ENCODE results near the gene GPRC5C. TPM values are rescaled to one million over a fixed set of nuclear protein-coding genes. Genes with fewer than 3 reads are reported as not detected.
A peak's percentile ranks its signal among the peaks of the same experiment; 100 is the strongest.

The GPRC5C gene
- total and polyA plus RNA-seq, 2 donors (not counting 1 experiment from before 2014, with no cell fraction given) = 0.66 to 1.1 TPM

GRCh38 chr17:74457146-74457819, 25.4 kb downstream of the GPRC5C start:
- Histone ChIP-seq H3K27ac (ENCODE audit: low read length in 2 of 2) (no peak overlapping the region), H3K36me3 (replicated peaks in 1 of 2; ENCODE audit: control extremely low read depth in 1 of 2, control insufficient read depth in 1 of 2, extremely low read depth in 1 of 2, insufficient read depth in 2 of 2, low read length in 1 of 2) (no peaks in the 10 kb centered on the region), H3K4me2 (replicated peaks; ENCODE audit: low read depth, low read length, poor library complexity, severe bottlenecking) (no peak overlapping the region), H3K9me3 (ENCODE audit: control extremely low read depth in 1 of 3, control insufficient read depth in 2 of 3, insufficient read depth in 1 of 3, low read length in 2 of 3) (peaks cover 0 to 8% (median 0%) of the 10 kb centered on the region in 3 donors), H3K4me3 (ENCODE audit: control extremely low read depth in 1 of 5, extremely low read depth in 1 of 5, insufficient read depth in 1 of 5, low read depth in 2 of 5, low read length in 4 of 5) (no peak overlapping the region), H4K20me1 (ENCODE audit: control insufficient read depth, insufficient read depth, low read length, poor library complexity, severe bottlenecking) (no peaks in the 10 kb centered on the region), H3K27me3 (replicated peaks in 1 of 4; ENCODE audit: control extremely low read depth in 1 of 4, control insufficient read depth in 3 of 4, insufficient read depth in 4 of 4, low read length in 3 of 4) (peaks cover 0 to 31% (median 9%) of the 10 kb centered on the region in 4 experiments), H3K9ac (ENCODE audit: low read length) (no peak overlapping the region), H3K79me2 (ENCODE audit: control insufficient read depth, insufficient read depth, low read length) (no peaks in the 10 kb centered on the region), H3K4me1 (ENCODE audit: control insufficient read depth in 2 of 2, insufficient read depth in 2 of 2, low read length in 2 of 2) (peaks cover 11 to 19% of the 10 kb centered on the region in 2 donors), H2AFZ (ENCODE audit: insufficient read depth, low read depth, low read length, poor library complexity, severe bottlenecking) (no peak overlapping the region)
- intact Hi-C loops (cut with micrococcal nuclease) = loop anchor here (1.0 to 2.0 kb wide), 5 partner anchors 36 to 254 kb away; partner anchors contain the start of gene RPL38
- peak; percentile 53 for ATAC-seq (ENCODE audit: low read depth)
- POLR2A ChIA-PET = interaction anchor here (1.5 kb wide), 1 partner anchor 78 kb away, joined by 5 read pairs; no protein-coding TSS in a partner anchor
- H3K4me3 Mint-ChIP-seq = peak overlapping the region; percentile 11
- DNase-seq = peak; percentile 82
- TF ChIP-seq CTCF (IDR thresholded peaks at IDR 0.05) (peak; percentile 97), EZH2 (IDR thresholded peaks at IDR 0.05; ENCODE audit: borderline replicate concordance, insufficient read depth, low read depth, low read length, poor library complexity, severe bottlenecking) (no peak)
- CTCF ChIA-PET = interaction anchor here (0.7 to 7.2 kb wide), 33 partner anchors 8 to 279 kb away, joined by 3 to 95 read pairs (median 4); partner anchors contain the start of genes BTBD17, CD300A, CD300LB and GPR142
- peaks cover 31% of the 10 kb centered on the region for H3K27me3 Mint-ChIP-seq
- H3K27ac Mint-ChIP-seq = no peak overlapping the region
- WGBS (ENCODE audit: insufficient coverage) = 27% methylated on average over 15 of the region's 18 CpGs
- H3K4me1 Mint-ChIP-seq = peaks cover 7% of the 10 kb centered on the region
- H3K9me3 Mint-ChIP-seq (ENCODE audit: insufficient read depth) = no peaks in the 10 kb centered on the region

- ATAC-seq (ENCODE audit: low read depth) (no peak), DNase-seq (no peak)
- no peak for TF ChIP-seq EZH2 (IDR thresholded peaks at IDR 0.05; ENCODE audit: borderline replicate concordance, insufficient read depth, low read depth, low read length, poor library complexity, severe bottlenecking)
- peak; percentile 55 for TF ChIP-seq CTCF (IDR thresholded peaks at IDR 0.05)
- Mint-ChIP-seq H3K9me3 (ENCODE audit: insufficient read depth) (no peaks in the 10 kb centered on the region), H3K27me3 (peaks cover 26% of the 10 kb centered on the region), H3K4me3 (no peak overlapping the region), H3K4me1 (peaks cover 10% of the 10 kb centered on the region), H3K27ac (no peak overlapping the region)
- intact Hi-C loops (cut with micrococcal nuclease) = loop anchor here (1.0 to 2.0 kb wide), 5 partner anchors 36 to 255 kb away; partner anchors contain the start of gene RPL38
- ChIA-PET CTCF (interaction anchor here (0.7 to 7.2 kb wide), 22 partner anchors 8 to 254 kb away, joined by 3 to 95 read pairs (median 4); partner anchors contain the start of genes BTBD17, CD300A, GPR142 and RPL38), POLR2A (interaction anchor here (1.5 kb wide), 1 partner anchor 78 kb away, joined by 5 read pairs; no protein-coding TSS in a partner anchor)
- Histone ChIP-seq H2AFZ (ENCODE audit: insufficient read depth, low read depth, low read length, poor library complexity, severe bottlenecking) (no peak overlapping the region), H3K27ac (ENCODE audit: low read length in 2 of 2) (no peak overlapping the region), H3K9ac (ENCODE audit: low read length) (no peak overlapping the region), H4K20me1 (ENCODE audit: control insufficient read depth, insufficient read depth, low read length, poor library complexity, severe bottlenecking) (no peaks in the 10 kb centered on the region), H3K27me3 (replicated peaks in 1 of 4; ENCODE audit: control extremely low read depth in 1 of 4, control insufficient read depth in 3 of 4, insufficient read depth in 4 of 4, low read length in 3 of 4) (peaks cover 0 to 26% (median 8%) of the 10 kb centered on the region in 4 experiments), H3K36me3 (replicated peaks in 1 of 2; ENCODE audit: control extremely low read depth in 1 of 2, control insufficient read depth in 1 of 2, extremely low read depth in 1 of 2, insufficient read depth in 2 of 2, low read length in 1 of 2) (no peaks in the 10 kb centered on the region), H3K4me1 (ENCODE audit: control insufficient read depth in 2 of 2, insufficient read depth in 2 of 2, low read length in 2 of 2) (peaks cover 16 to 24% of the 10 kb centered on the region in 2 donors), H3K9me3 (ENCODE audit: control extremely low read depth in 1 of 3, control insufficient read depth in 2 of 3, insufficient read depth in 1 of 3, low read length in 2 of 3) (peaks cover 0 to 8% (median 0%) of the 10 kb centered on the region in 3 donors), H3K4me2 (replicated peaks; ENCODE audit: low read depth, low read length, poor library complexity, severe bottlenecking) (no peak overlapping the region), H3K4me3 (ENCODE audit: control extremely low read depth in 1 of 5, extremely low read depth in 1 of 5, insufficient read depth in 1 of 5, low read depth in 2 of 5, low read length in 4 of 5) (no peak overlapping the region), H3K79me2 (ENCODE audit: control insufficient read depth, insufficient read depth, low read length) (no peaks in the 10 kb centered on the region)
- WGBS (ENCODE audit: insufficient coverage) = 33% methylated on average over 3 of the region's 6 CpGs
Measured at GRCh38 chr17:74457820-74458166, 25.9 kb downstream of the GPRC5C start.

All from B cell (primary cell).